Activated CD4-positive, alpha-beta T cell treated with anti-CD3 and anti-CD28 coated beads, Interleukin-2, amount 50 U/mL, for 1 hour (primary cell): ENCODE data around the gene GABRG2.
"Not testable (repeated sequence)": the region's sequence is repeated elsewhere in the genome, so short reads cannot be mapped to it uniquely, and the experiment has no call there.

ENCODE experiments used
- DNase-seq: peaks from one replicate; pipeline ENCODE4 v3.0.0-alpha.2; 2020

GABRG2 gene

GRCh38 chr5:162067655-162068411 is at the start of gene GABRG2:
Gene GABRG2, plus strand, starts transcription at chr5:162067773. Its CDS starts 227 bp downstream, at chr5:162068000.
- no peak for DNase-seq

GRCh38 chr5:162025312-162025711 is 42.3 kb upstream of the GABRG2 start:
- DNase-seq = no peak

- no peak for DNase-seq
These were observed 40.8 kb upstream of the GABRG2 start for GRCh38 chr5:162026803-162027202.

- no peak for DNase-seq
These were observed 30.1 kb upstream of the GABRG2 start for GRCh38 chr5:162037431-162037830.

DNA sequence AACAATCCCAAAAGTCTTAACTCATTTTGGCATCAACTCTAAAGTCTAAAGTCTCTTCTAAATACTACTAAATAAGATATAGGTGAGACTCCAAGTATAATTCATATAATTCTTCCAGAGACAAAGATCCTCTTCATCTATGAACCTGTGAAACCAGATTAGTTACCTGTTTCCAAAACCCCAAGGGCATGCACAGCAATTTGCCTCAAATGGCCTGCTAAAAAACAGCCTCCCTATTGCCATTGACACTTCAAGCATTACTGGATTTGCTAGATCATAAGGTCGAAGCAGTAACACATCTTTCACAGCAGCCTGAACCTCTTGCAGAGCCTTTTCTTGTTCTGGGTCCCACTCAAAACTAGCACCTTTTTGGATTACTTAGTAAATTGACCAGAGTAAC is 20.3 kb upstream of the GABRG2 start:
- no peak for DNase-seq

- no peak for DNase-seq
These were observed 14.9 kb upstream of the GABRG2 start for GRCh38 chr5:162052676-162053075.

DNA sequence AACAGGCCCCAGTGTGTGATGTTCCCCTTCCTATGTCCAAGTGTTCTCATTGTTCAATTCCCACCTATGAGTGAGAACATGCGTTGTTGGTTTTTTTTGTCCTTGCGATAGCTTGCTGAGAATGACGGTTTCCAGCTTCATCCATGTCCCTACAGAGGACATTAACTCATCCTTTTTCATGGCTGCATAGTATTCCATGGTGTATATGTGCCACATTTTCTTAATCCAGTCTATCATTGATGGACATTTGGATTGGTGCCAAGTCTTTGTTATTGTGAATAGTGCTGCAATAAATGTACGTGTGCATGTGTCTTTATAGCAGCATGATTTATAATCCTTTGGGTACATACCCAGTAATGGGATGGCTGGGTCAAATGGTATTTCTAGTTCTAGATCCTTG is 12.5 kb upstream of the GABRG2 start:
- not testable (repeated sequence) for DNase-seq

GRCh38 chr5:162067162-162067561 is 411 bp upstream of the GABRG2 start:
- no peak for DNase-seq

DNA sequence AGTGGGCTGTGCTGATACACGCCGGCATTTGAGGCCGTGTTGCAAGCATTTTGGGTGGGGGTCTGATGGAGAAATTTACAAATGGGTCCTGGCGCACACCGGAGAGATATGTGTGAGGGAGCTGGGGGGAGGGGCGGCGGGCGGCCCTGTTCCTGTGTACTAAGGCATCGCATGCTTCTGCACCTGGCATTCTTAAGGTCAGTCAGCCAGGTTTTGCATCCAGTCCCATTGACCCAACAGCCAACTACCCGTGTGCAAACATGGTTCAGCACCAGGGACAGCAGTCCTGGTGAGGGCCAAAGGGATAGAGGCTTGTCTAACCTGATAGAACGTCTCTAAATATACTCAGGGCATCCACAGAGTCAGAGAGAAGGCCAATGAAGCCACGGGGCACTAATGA is 839 bp downstream of the GABRG2 start:
- DNase-seq = no peak

DNA sequence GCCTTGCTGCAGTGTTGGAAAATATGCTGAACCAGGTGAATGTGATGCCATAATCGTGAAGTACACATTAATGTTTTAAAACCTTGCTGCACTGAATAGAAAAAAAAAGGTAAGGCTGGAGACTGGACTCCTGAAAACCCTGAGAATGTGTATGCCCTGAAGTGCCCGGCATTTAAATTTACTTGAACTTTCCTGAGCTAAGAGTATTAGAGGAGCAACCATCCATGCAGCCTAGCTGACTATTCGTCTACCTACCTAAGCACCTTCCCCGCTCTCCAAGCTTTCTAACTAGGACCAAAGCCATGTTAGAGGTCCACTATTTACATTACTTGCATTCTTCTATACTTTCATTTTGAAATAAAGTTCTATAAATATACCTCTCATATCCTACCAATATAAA is 1.4 kb downstream of the GABRG2 start:
- DNase-seq = no peak

DNA sequence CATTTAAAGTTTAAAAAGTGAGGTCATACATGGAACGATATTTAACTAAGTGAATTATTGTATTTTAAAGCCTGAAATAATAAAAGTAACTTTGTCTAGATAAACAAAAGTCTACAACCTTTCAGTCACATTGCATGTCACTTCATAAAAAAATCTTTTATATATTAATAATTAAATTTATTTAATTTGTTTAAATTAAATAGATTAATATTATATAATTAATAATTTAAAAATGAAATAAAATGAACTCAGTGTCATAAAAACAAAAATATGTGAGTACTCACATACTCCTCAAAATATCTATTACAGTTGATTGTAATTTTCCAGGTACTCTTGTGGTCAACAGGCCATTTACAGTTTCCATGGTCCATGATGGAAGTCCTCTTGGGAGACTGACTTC is 11.2 kb downstream of the GABRG2 start:
- DNase-seq = no peak

GRCh38 chr5:162091336-162091735 is 23.8 kb downstream of the GABRG2 start:
- DNase-seq = no peak

- no peak for DNase-seq
These were observed 28.9 kb downstream of the GABRG2 start for GRCh38 chr5:162096448-162096847.

- no peak for DNase-seq
These were observed 40.0 kb downstream of the GABRG2 start for GRCh38 chr5:162107591-162107990.

DNA sequence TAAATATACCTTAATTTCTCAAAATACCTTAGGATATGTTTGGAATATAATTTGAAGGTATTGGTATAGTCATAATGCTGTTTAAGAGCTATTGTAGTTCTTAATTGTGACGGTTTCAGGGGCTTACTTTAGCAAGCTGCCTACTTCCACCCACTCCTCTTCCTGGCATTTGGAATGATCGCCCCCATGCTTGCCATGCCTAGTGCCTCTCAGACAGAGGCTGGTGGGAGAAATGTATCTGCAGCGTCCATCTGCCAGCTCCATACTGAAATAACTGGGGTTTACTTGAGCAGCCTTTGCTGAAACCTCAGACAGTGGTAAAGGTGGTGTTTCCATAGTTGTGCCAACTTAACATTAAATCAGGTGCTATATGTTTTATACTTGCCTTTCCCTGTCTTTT is 52.2 kb downstream of the GABRG2 start:
- DNase-seq = no peak

DNA sequence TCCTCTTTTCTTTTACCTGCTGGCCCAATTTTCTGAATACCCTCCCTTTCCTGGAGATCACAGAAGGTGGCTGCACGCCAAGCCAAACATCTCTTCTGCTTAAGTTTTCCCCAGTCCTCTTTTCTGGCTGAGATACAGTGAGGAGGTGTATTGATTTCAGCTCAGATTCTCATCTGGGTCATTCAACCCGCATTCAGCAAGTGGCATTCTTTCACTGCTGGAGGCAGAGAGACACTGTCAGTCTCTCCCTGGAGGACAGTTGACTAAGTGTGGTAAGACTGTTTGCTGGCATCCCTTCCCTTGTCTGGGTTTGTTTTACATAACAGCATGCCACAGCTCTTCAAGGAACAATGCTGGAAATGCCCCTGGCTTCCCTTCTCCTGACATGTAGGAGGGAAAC is 60.5 kb downstream of the GABRG2 start:
- DNase-seq = no peak

GRCh38 chr5:162132348-162132747 is 64.8 kb downstream of the GABRG2 start:
- no peak for DNase-seq

GRCh38 chr5:162139190-162139589 is 71.6 kb downstream of the GABRG2 start:
- DNase-seq = no peak

GRCh38 chr5:162154242-162154641 is 86.7 kb downstream of the GABRG2 start:
- no peak for DNase-seq

- no peak for DNase-seq
These were observed 92.8 kb downstream of the GABRG2 start for GRCh38 chr5:162160401-162160800.

GRCh38 chr5:162163663-162164062 is 96.1 kb downstream of the GABRG2 start:
- no peak for DNase-seq

GRCh38 chr5:162174358-162174974 is 106.9 kb downstream of the GABRG2 start:
- no peak for DNase-seq

- DNase-seq = no peak
These were observed 119.8 kb downstream of the GABRG2 start for GRCh38 chr5:162187371-162187770.

DNA sequence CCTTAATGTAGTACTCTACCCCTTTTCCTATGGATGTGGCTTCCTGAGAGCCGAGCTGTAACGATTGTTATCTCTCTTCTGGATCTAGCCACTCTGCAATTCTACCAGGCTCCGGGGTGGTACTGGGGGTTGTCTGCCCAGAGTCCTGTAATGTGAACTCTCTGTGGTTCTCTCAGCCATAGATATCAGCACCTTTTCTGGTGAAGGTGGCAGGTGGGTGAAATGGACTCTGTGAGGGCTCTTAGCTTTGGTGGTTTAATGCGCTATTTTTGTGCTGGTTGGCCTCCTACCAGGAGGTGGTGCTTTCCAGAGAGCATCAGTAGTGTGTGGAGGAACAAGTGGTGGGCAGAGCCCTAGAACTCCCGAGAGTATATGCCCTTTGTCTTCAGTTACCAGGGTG is 122.1 kb downstream of the GABRG2 start:
- no peak for DNase-seq

DNA sequence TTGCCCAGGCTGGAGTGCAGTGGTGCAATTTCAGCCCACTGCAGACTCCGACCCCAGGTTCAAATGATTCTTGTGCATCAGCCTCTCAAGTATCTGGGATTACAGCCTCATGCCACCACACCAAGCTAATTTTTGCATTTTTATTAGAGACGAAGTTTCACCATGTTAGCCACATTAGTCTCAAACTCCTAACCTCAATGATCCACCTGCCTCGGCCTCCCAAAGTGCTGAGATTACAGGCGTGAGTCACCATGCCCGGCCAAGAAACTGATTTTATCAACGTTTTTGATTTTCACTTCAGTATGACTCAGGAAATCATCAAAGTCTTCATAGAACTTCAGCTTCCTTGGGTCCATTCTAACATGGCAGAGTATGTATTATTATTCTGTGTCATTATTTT is 125.4 kb downstream of the GABRG2 start:
- no peak for DNase-seq
